ENCODE results near the gene RASGRF2. TPM values are rescaled to one million over a fixed set of nuclear protein-coding genes. Genes with fewer than 3 reads are reported as not detected.

RASGRF2 gene
- total and polyA plus RNA-seq, 2 of the 8 experiments (the other 6 are each of a cell fraction or from before 2014, with no cell fraction given) = 2.6 to 29.5 TPM

DNA sequence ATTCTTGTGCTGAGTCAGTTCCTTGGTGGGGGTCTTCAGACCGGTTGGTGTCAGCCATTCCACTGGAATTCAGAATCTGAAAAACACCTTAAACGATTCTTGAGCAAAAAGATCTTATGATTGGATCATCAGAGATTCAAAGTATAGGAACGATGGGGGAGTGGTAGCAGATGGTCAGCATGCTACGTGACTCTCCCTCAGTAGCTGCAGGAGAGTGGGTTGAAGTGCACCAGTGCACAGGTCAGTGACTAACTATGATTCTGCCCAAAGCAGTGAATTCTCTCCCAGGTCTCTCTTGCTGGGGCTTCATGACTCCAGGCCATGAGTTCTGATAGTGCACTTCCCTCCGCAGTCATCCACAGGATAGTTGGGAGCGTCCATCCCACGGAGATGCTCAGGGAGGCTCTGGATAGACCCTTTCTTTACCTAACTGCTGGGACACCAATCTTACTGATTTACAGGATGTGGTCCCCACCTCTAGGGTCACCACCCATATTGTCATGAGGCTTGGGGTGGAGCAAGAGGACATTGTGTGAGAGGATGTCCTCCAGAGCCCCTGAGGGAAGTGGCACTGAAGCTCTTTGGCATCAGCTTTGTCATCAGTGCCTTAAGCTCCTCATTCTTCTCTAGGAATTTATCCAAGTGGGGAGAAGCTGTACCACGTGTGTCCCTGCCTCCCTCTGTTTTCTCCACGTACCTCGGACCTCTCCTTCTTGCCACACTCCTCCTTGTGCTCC, 62.0 kb downstream of the RASGRF2 start:
- H3K23me2 ChIP-seq (ENCODE audit: low read depth, low read length) = no peaks in the 10 kb centered on the region
- 83% methylated on average over 10 of the region's 10 CpGs; no CpG with 5 or more reads in 1 of the 2 experiments for WGBS, 2 experiments (ENCODE audit: extremely low coverage in 1 of 2, insufficient coverage in 1 of 2, insufficient read length in 1 of 2, insufficient replicate concordance in 2 of 2, low coverage in 1 of 2, low lambda C conversion rate in 2 of 2, missing lambda C conversion rate in 1 of 2)
- no peak for DNase-seq (ENCODE audit: low read depth in 1 of 2, low spot score in 2 of 2)
- H2AK5ac ChIP-seq (ENCODE audit: low read depth, low read length) = no peak overlapping the region
- H3K27me3 ChIP-seq (replicated peaks in 1 of 4; ENCODE audit: control insufficient read depth in 3 of 4, extremely low read depth in 1 of 4, insufficient read depth in 3 of 4, low read length in 3 of 4) = no peaks in the 10 kb centered on the region
- H4K91ac ChIP-seq (replicated peaks; ENCODE audit: insufficient read length, low read length) = no peak overlapping the region
- CTCF ChIA-PET (ENCODE audit: partially characterized antibody) = interaction anchor here (1.1 to 1.5 kb wide), 3 partner anchors 16 to 86 kb away, joined by 3 to 4 read pairs (median 4); no protein-coding TSS in a partner anchor
- H2BK120ac ChIP-seq (replicated peaks; ENCODE audit: low read depth, low read length) = no peak overlapping the region
- H2BK15ac ChIP-seq (ENCODE audit: low read length) = no peak overlapping the region
- H2BK5ac ChIP-seq (ENCODE audit: low read depth, low read length) = 0 out of 2 replicates have a peak overlapping the region, but pooled peaks have one; percentile 1
- 0 out of 2 replicates have a peak overlapping the region, but pooled peaks have one; percentile 18 for H2BK12ac ChIP-seq (ENCODE audit: low read depth, low read length)
- H3K14ac ChIP-seq (ENCODE audit: insufficient read length) = no peak overlapping the region
- H3K4me2 ChIP-seq (ENCODE audit: insufficient read depth in 1 of 2, low read depth in 2 of 2, low read length in 2 of 2) = no peak overlapping the region
- H3K18ac ChIP-seq (ENCODE audit: extremely low read depth, low read length) = no peak overlapping the region
- no peaks in the 10 kb centered on the region for H4K20me1 ChIP-seq (replicated peaks in 1 of 2; ENCODE audit: control insufficient read depth in 1 of 2, insufficient read depth in 2 of 2, low read length in 2 of 2)
- H4K5ac ChIP-seq (ENCODE audit: insufficient read length, low read depth, low read length) = no peak overlapping the region
- H3K79me1 ChIP-seq (ENCODE audit: low read depth, low read length) = no peaks in the 10 kb centered on the region
- H3K4me3 ChIP-seq (ENCODE audit: extremely low read depth in 1 of 4, insufficient read depth in 2 of 4, low read depth in 3 of 4, low read length in 4 of 4) = no peak overlapping the region
- no peak overlapping the region for H3K23ac ChIP-seq (ENCODE audit: insufficient read length)
- no peak overlapping the region for H2AFZ ChIP-seq (ENCODE audit: low read length)
- no peak for FAIRE-seq
- no peak overlapping the region for H3K4ac ChIP-seq (replicated peaks; ENCODE audit: insufficient read length, low read depth, low read length)
- no peaks in the 10 kb centered on the region for H3K4me1 ChIP-seq (replicated peaks in 1 of 4; ENCODE audit: control insufficient read depth in 3 of 4, insufficient read depth in 4 of 4, low read length in 3 of 4)
- no peaks in the 10 kb centered on the region for H3K36me3 ChIP-seq (ENCODE audit: control insufficient read depth in 2 of 4, insufficient read depth in 4 of 4, low read length in 3 of 4)
- H3K27ac ChIP-seq (ENCODE audit: low read depth, low read length) = no peak overlapping the region
- H3K79me2 ChIP-seq (ENCODE audit: control insufficient read depth in 1 of 2, insufficient read depth in 2 of 2, low read length in 2 of 2) = no peaks in the 10 kb centered on the region
- POLR2A ChIA-PET (ENCODE audit: partially characterized antibody) = interaction anchor here (0.5 to 0.6 kb wide), 2 partner anchors 65 to 375 kb away, joined by 3 to 4 read pairs; no protein-coding TSS in a partner anchor
- H3K9ac ChIP-seq (replicated peaks in 1 of 4; ENCODE audit: extremely low read depth in 1 of 4, low read depth in 3 of 4, low read length in 3 of 4) = no peak overlapping the region
- no peak overlapping the region for H3K56ac ChIP-seq (replicated peaks; ENCODE audit: insufficient read length, low read depth, low read length)
- H4K8ac ChIP-seq (ENCODE audit: extremely low read depth, insufficient read depth, low read length) = no peak overlapping the region
- H3K9me3 ChIP-seq (ENCODE audit: insufficient read depth in 2 of 2, low read depth in 1 of 2, low read length in 1 of 2) = no peaks in the 10 kb centered on the region
- H2BK20ac ChIP-seq (ENCODE audit: low read length) = no peak overlapping the region
- TF ChIP-seq SUZ12 (IDR thresholded peaks at IDR 0.05; ENCODE audit: low read length) = no peak
- TF ChIP-seq GTF2F1 (IDR thresholded peaks at IDR 0.05; ENCODE audit: borderline replicate concordance, low read depth, low read length) = no peak
- no peak for TF ChIP-seq HDAC2 (IDR thresholded peaks at IDR 0.05; ENCODE audit: borderline replicate concordance in 1 of 2, low read depth in 2 of 2, low read length in 2 of 2)

Measured in H1 (cell line).